Erythroblast (primary cell): ENCODE results near the gene MTHFR.
"Not testable (repeated sequence)": the region's sequence is repeated elsewhere in the genome, so short reads cannot be mapped to it uniquely, and the experiment has no call there.

ENCODE experiments used
- GATA1 ChIP-seq: IDR thresholded peaks from 2 replicates; pipeline ENCODE4 v1.6.1; 2011; ENCODE audit warnings: low read depth, mild to moderate bottlenecking, control low read depth, low read length, moderate library complexity
- POLR2A ChIP-seq: IDR thresholded peaks from 2 replicates; pipeline ENCODE4 v1.6.1; 2011; ENCODE audit warnings: mild to moderate bottlenecking, low read length

DNA sequence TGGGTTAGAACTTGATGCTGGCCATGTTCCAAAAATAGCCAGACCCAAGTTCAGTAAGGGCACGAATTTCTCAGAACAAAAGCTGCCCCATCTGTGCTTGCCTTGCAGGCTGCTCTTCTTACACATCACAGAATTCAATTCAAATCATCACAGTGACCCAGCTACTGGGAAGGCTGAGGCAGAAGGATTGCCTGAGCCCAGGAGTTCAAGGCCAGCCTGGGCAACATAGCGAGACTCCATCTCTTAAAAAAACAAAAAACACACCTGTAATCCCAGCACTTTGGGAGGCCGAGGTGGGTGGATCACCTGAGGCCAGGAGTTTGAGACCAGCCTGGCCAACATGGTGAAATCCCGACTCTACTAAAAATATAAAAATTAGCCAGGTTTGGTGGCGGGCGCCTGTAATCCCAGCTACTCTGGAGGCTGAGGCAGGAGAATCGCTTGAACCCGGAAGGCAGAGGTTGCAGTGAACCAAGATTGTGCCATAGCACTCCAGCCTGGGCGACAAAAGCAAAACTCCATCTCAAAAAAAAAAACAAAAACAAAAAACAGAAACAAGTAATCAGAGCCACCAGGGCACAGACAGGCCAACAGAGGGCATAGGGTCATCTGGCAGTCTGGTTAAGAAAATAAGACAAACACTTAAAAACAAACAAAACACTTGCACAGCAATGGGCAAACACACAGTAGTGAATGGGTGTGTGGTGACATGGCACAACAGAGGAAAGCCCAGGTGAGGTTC is 1.7 kb downstream of the MTHFR start:
- TF ChIP-seq POLR2A, GATA1: not testable (repeated sequence)
